Stimulated activated CD4-positive, alpha-beta T cell treated with anti-CD3 and anti-CD28 coated beads, Interleukin-1b, Interleukin-23, amount 100 ng/mL, for 4 hours (primary cell): Measurements from ENCODE around the gene MLF1.
A peak's percentile ranks its signal among the peaks of the same experiment; 100 is the strongest.
"Not testable (repeated sequence)": the region's sequence is repeated elsewhere in the genome, so short reads cannot be mapped to it uniquely, and the experiment has no call there.

Experiments
- DNase-seq, 2 donors: peaks; one replicate each; pipeline ENCODE4 v3.0.0-alpha.2; 2020; ENCODE audit warnings: low read depth in 2 of 2

Gene MLF1, protein sequence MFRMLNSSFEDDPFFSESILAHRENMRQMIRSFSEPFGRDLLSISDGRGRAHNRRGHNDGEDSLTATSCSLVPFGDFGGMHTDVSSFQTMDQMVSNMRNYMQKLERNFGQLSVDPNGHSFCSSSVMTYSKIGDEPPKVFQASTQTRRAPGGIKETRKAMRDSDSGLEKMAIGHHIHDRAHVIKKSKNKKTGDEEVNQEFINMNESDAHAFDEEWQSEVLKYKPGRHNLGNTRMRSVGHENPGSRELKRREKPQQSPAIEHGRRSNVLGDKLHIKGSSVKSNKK

DNA sequence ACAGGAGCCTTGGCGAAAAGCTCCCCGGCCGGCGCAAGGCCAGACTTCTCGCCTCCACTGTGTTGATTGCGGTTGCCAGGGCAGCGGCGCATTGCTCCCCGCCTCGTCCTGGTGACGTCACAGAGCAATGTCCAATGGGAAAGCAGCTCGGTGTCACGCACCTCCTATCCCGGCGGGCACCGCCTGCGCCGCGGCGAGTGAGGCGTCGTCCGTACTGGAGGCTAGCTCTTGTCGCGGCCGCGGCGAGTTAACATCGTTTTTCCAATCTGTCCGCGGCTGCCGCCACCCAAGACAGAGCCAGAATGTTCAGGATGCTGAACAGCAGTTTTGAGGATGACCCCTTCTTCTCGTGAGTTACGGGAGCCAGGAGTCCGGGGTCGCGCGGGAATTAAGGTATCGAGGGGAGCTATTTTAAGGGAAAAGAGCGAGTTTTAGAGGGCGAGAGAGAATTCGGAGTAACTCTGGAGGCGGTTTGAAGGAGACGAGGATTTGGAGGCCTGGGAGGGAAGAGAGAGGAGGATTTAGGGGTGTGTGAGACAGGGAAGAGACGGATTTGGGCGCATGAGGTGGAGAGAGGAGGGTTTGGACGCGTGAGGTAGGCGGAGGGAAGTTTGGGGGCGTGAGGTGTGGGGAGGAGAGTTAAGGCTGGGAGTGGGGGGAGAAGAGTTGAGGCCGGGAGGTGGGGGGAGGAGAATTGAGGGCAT is at the start of gene MLF1:
MLF1 (plus strand) TSS at position 196 of the 704 bp plus-strand sequence; CDS start at position 303, 107 bp downstream.
- DNase-seq, result peak; percentile 60 to 75

DNA sequence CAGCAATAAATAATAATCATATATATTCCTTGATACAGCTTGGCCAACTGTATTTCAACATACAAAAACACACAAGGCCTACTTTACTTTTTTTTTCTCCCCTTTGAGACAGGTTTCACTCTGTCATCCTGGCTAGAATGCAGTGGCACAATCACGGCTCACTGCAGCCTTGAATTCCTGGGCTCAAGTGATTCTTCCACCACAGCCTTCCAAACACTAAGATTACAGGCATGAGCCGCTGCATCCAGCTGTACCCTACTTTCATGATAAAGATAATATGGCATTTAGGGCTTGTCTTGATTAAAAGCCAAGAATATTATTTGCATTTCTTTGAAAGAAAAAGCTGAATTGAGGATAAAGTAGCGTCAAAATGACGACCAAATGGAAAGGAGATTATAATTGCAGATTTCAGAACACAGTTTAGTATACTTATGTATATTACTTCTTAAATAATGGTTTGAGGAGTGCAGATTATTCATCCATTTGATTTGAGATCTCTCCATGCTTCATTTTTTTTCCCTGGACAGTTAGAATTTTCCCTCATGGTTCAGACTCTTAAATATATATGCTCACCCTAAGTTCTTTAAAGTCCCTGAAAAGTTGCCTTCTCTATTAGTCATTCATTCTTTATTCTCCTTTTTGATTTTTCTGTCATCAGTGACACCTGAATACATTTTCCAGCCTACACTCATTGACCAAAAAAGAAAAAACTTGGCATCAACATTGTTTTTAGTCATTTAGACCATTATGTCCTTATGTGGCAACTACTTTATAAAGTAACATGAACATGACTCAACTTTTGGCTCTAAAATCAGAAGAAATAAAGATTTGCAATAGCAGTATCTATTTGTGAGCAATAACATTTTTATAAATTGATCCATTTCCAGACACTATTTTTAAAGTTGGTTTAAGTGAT is 48.5 kb upstream of the MLF1 start:
- no peak for DNase-seq

GRCh38 chr3:158528076-158528674 is 42.8 kb upstream of the MLF1 start:
- no peak for DNase-seq

- DNase-seq, result no peak
Measured at GRCh38 chr3:158531334-158531733, 39.7 kb upstream of the MLF1 start.

DNA sequence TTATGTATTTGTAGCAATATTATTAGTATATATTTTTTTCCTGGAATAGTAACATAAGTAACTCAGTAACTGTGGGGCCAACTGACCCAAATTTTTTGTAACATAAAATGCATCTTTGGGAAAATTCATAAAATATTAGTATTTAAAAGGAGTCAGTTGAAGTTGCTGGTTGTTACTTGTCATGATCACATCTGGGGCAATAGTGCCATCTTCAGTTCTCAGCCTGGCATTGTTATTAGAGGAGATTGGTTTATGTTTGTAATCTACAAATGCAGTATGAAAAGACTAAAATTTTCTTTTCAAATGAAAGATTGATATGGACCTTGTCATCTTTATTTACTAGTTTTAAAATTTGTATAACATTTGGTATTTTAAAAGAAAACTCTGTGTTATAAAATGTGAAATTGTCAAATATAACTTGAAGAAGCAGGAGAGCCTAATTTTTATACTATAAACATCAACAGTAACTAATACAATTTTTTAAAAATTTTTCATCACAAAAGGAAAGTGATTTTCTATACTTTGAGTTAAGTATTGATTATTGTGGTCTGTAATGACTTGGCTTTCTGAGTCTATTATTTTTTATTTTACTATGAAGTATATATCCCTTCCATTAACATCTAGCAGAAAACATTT is 38.8 kb upstream of the MLF1 start:
- DNase-seq, result no peak

DNA sequence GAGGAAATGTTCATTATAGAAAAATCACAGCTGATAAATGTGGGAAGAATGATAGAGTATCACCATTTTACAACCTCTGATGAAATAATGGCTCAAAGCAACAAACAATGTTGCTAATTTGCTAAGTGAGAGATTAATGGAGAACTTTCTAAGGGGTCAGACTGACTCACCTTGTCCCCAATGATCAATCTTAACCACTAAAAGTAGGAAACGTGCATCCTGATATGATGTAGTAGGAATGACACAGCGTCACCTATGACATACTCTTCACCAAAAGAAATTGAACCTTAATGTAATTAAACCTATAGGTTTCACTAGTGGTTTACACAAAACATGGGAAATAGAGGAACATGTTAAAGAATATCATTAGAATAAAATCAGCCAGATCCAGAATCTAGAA is 35.1 kb upstream of the MLF1 start:
- no peak for DNase-seq

- peak; percentile 12 to 18 for DNase-seq
Measured at GRCh38 chr3:158539414-158540014, 31.5 kb upstream of the MLF1 start.

GRCh38 chr3:158540066-158540465 is 30.9 kb upstream of the MLF1 start:
- no peak for DNase-seq

GRCh38 chr3:158548691-158549090 is 22.3 kb upstream of the MLF1 start:
- no peak for DNase-seq

DNA sequence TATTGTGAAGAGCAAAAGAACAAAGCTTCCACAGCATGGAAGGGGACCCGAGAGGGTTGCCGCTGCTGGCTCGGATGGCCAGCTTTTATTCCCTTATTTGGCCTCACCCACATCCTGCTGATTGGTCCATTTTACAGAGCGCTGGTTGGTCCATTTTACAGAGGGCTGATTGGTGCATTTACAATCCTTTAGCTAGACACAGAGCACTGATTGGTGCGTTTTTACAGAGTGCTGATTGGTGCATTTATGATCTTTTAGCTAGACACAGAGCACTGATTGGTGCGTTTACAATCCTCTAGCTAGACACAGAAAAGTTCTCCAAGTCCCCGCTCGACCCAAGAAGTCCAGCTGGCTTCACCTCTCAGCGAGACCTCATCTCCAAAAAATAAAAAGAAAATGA is 21.1 kb upstream of the MLF1 start:
- not testable (repeated sequence) for DNase-seq

DNA sequence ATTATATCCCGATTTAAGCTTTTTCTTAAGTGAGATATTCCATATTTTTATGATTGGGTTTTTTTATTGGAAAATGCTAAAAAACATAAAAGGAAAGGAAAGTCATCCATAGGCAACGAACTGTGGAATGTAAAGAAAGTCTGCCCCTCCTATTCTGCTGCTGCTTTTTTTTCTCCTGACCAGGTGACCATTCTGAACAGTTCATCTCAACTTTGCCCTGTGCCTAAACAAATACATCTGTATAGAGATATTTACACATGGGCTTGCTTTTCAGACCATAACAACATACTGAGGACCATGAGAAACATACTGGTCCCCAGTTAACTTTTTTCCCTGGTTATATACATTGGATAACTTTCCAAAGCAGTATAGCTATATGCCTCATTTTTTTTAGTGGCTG is 18.9 kb upstream of the MLF1 start:
- DNase-seq, result no peak

DNA sequence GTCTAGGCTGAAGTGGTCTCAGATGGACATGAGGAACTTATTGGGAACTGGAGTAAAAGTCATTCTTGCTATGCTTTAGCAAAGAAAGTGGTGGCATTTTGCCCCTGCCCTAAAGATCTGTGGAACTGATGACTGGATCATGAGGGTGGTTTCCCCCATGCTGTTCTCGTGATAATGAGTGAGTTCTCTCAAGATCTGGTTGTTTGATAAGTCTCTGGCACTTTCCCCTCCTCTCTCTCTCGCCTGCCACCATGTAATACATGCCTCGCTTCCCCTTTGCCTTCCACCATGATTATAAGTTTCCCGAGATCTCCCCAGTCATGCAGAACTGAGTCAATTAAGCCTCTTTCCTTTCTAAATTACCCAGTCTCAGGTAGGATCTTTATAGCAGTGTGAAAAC is 11.5 kb upstream of the MLF1 start:
- no peak for DNase-seq

GRCh38 chr3:158560979-158561378 is 10.0 kb upstream of the MLF1 start:
- DNase-seq, result no peak

GRCh38 chr3:158562674-158563073 is 8.3 kb upstream of the MLF1 start:
- no peak for DNase-seq

- DNase-seq, result no peak
Measured at GRCh38 chr3:158563076-158563475, 7.9 kb upstream of the MLF1 start.

DNA sequence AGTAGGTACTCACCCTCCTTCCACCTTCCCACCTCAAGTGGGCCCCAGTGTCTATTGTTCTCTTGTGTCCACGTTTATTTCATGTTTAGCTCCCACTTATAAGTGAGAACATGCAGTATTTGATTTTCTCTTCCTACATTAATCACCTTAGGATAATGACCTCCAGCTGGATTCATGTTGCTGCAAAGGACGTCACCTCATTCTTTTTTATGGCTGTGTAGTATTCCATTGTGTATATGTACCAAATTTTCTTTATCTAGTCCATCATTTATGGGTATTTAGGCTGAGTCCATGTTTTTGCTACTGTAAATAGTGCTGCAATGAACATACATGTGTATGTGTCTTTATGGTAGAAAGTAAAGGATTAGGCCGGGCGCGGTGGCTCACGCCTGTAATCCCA is 5.9 kb upstream of the MLF1 start:
- no peak for DNase-seq

- no peak for DNase-seq
Measured at GRCh38 chr3:158568784-158569183, 2.2 kb upstream of the MLF1 start.

GRCh38 chr3:158569794-158570193 is 1.2 kb upstream of the MLF1 start:
- no peak for DNase-seq

DNA sequence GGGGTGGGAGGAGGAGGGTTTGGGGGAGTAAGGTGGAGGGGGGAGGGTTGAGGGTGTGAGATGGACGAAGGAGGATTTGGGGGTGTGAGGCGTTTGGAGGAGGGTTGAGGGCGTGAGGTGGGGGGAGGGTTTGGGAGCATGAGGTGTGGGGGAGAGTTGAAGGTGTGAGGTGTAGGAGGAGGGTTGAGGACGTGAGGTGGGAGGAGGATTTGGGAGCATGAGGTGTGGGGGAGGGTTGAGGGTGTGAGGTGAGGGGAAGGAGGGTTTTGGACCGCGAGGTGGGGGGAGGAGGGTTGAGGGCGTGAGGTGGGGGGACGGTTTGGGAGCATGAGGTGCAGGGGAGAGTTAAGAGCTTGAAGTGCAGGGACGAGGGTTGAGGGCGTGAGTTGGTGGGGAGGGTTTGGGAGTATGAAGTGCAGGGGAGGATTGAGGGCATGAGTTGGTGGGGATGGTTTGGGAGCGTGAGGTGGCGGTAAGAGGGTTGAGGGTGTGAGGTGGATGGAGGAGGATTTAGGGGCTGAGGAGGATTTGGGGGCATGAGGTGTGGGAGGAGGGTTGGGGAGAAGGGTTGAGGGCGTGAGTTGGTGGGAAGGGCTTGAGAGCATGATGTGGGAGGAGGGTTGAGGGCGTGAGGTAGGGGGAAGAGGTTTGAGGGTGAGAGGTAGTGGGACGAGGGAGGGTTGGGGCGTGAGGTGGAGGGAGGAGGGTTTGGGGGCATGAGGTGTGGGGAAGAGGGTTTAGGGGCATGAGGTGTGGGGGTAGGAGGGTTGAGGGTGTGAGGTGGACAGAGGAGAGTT is 1.2 kb downstream of the MLF1 start:
- DNase-seq, result no peak

DNA sequence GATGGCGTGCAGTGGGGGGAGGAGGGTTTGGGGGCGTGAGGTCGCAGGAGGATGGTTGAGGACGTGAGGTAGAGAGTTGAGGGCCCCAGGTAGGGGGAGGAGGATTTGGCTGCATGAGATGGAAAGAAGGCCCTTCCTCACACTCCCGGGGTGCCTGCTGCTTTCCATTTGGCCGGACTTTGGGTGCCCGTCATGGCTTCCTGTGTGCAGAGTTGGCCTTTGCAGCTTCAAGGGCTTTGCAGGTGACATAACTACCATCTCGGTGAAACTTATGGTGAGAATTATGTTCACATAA is 1.7 kb downstream of the MLF1 start:
- no peak for DNase-seq

DNA sequence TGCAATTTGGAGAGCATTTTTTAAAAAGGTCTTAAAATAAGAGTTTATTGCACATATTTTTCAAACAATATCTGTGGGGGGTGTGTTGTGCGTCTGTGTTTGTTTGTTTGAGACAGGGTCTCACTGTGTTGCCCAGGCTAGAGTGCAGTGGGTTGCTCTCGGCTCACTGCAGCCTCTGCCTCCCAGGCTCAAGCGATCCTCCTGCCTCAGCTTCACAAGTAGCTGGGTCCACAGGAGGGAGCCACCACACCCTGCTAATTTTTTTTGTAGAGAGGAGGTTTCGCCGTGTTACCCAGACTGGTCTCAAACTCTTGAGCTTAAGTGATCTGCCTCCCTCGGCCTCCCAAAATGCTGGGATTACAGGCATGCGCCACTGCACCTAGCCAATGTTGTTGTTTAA is 2.7 kb downstream of the MLF1 start:
- DNase-seq, result no peak
